ENCODE data around the gene BRD7.

DNA sequence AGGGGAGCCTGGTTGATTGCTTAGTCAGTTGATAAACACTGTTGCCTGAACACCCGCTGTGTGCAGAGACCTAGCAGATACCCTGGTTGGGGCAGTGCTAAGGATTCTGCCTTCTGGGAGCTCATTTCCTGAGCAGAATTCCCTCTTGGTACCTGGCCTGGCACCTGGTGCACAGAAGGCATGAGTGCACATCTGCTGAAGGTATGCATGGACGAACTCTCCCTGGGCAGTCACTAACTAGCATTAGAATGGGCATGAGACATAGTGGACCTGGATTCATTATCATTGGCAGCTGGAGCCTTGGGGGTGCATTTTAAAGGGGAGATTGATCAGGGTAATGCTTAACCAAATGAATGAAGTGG, 89.3 kb downstream of the BRD7 start:
- TF ChIP-seq, protein P1, sequence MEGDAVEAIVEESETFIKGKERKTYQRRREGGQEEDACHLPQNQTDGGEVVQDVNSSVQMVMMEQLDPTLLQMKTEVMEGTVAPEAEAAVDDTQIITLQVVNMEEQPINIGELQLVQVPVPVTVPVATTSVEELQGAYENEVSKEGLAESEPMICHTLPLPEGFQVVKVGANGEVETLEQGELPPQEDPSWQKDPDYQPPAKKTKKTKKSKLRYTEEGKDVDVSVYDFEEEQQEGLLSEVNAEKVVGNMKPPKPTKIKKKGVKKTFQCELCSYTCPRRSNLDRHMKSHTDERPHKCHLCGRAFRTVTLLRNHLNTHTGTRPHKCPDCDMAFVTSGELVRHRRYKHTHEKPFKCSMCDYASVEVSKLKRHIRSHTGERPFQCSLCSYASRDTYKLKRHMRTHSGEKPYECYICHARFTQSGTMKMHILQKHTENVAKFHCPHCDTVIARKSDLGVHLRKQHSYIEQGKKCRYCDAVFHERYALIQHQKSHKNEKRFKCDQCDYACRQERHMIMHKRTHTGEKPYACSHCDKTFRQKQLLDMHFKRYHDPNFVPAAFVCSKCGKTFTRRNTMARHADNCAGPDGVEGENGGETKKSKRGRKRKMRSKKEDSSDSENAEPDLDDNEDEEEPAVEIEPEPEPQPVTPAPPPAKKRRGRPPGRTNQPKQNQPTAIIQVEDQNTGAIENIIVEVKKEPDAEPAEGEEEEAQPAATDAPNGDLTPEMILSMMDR (IDR thresholded peaks at IDR 0.05): no peak
- TF ChIP-seq POLR2A (IDR thresholded peaks at IDR 0.05): no peak

Data from heart left ventricle (tissue), 13 donors.